IMR-90 (cell line): ENCODE measurements around the gene ZNF507.

Experiments
- BHLHE40 ChIP-seq: fragments of 150-350 bp; IDR thresholded peaks from 2 replicates; pipeline ENCODE4 v1.6.1; 2016; ENCODE audit warnings: mild to moderate bottlenecking, low read depth, low read length
- CEBPB ChIP-seq: IDR thresholded peaks from 2 replicates; pipeline ENCODE4 v1.6.1; 2012; ENCODE audit warnings: low read depth, low read length, improper control_type of control experiment
- FOS ChIP-seq: fragments of 150-350 bp; IDR thresholded peaks from 2 replicates; pipeline ENCODE4 v1.6.1; 2016; ENCODE audit warnings: low read depth, low read length
- MAFK ChIP-seq: IDR thresholded peaks from 2 replicates; pipeline ENCODE4 v1.6.1; 2012; ENCODE audit warnings: low read depth, low read length, improper control_type of control experiment
- MXI1 ChIP-seq: IDR thresholded peaks from 2 replicates; pipeline ENCODE4 v1.6.1; 2012; ENCODE audit warnings: low read depth, mild to moderate bottlenecking, low read length, moderate library complexity, borderline replicate concordance
- NFE2L2 ChIP-seq: fragments of 150-350 bp; IDR thresholded peaks from 2 replicates; pipeline ENCODE4 v1.6.1; 2016; ENCODE audit warnings: low read depth, mild to moderate bottlenecking, low read length
- POLR2A ChIP-seq: IDR thresholded peaks from 2 replicates; pipeline ENCODE4 v1.6.1; 2012; ENCODE audit warnings: mild to moderate bottlenecking, low read depth, low read length
- RAD21 ChIP-seq: IDR thresholded peaks from 2 replicates; pipeline ENCODE4 v1.6.1; 2012; ENCODE audit warnings: low read length, improper control_type of control experiment
- RFX5 ChIP-seq: IDR thresholded peaks from 2 replicates; pipeline ENCODE4 v1.8.0; 2012; ENCODE audit warnings: low read depth, mild to moderate bottlenecking, low read length, moderate library complexity
- SMC3 ChIP-seq: fragments of 150-350 bp; IDR thresholded peaks from 2 replicates; pipeline ENCODE4 v1.6.1; 2016; ENCODE audit warnings: low read depth, mild to moderate bottlenecking, antibody characterized with exemption, low read length, moderate library complexity
- TF ChIP-seq, protein P1 (sequence below): conservative IDR thresholded peaks from 2 replicates; pipeline ENCODE4 v1.5.1; 2012; ENCODE audit warnings: mild to moderate bottlenecking, low read depth, low read length, improper control_type of control experiment
- TF ChIP-seq, protein P2 (sequence below): fragments of 150-350 bp; IDR thresholded peaks from 2 replicates; pipeline ENCODE4 v1.6.1; 2017; ENCODE audit warnings: mild to moderate bottlenecking, antibody characterized with exemption, low read length, low read depth
- TF ChIP-seq, protein P3 (sequence below): fragments of 150-350 bp; IDR thresholded peaks from 2 replicates; pipeline ENCODE4 v1.6.1; 2016; ENCODE audit warnings: low read depth, mild to moderate bottlenecking, low read length, moderate library complexity, borderline replicate concordance

DNA sequence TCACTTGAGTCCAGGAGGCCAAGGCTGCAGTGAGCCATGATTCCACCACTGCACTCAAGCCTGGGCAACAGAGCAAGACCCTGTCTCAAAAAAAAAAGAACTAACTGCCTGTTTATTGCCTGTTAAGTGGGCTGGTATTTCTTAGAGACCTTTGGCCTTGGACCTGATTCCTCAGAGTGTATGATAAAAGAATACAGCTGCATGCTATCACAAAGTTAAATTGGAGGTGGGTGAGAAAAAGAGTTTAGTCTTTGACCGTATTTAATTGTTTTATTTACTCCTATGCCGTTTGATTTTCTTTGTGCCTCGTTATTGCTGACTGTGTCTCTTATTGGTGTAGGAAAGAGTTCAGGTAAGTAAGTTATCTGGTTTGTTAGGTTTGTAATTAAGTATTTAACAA, 34.9 kb downstream of the ZNF507 start:
- TF ChIP-seq POLR2A (no peak), SMC3 (no peak), RAD21 (no peak), MXI1 (no peak), FOS (no peak), RFX5 (no peak), CEBPB (no peak), BHLHE40 (no peak), MAFK (no peak), NFE2L2 (no peak)
- TF ChIP-seq, protein P1, sequence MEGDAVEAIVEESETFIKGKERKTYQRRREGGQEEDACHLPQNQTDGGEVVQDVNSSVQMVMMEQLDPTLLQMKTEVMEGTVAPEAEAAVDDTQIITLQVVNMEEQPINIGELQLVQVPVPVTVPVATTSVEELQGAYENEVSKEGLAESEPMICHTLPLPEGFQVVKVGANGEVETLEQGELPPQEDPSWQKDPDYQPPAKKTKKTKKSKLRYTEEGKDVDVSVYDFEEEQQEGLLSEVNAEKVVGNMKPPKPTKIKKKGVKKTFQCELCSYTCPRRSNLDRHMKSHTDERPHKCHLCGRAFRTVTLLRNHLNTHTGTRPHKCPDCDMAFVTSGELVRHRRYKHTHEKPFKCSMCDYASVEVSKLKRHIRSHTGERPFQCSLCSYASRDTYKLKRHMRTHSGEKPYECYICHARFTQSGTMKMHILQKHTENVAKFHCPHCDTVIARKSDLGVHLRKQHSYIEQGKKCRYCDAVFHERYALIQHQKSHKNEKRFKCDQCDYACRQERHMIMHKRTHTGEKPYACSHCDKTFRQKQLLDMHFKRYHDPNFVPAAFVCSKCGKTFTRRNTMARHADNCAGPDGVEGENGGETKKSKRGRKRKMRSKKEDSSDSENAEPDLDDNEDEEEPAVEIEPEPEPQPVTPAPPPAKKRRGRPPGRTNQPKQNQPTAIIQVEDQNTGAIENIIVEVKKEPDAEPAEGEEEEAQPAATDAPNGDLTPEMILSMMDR, result no peak
- TF ChIP-seq, protein P2, sequence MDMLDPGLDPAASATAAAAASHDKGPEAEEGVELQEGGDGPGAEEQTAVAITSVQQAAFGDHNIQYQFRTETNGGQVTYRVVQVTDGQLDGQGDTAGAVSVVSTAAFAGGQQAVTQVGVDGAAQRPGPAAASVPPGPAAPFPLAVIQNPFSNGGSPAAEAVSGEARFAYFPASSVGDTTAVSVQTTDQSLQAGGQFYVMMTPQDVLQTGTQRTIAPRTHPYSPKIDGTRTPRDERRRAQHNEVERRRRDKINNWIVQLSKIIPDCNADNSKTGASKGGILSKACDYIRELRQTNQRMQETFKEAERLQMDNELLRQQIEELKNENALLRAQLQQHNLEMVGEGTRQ, result no peak
- TF ChIP-seq, protein P3, sequence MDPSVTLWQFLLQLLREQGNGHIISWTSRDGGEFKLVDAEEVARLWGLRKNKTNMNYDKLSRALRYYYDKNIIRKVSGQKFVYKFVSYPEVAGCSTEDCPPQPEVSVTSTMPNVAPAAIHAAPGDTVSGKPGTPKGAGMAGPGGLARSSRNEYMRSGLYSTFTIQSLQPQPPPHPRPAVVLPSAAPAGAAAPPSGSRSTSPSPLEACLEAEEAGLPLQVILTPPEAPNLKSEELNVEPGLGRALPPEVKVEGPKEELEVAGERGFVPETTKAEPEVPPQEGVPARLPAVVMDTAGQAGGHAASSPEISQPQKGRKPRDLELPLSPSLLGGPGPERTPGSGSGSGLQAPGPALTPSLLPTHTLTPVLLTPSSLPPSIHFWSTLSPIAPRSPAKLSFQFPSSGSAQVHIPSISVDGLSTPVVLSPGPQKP, result no peak
